NCI-H2107 (cell line): Measurements from ENCODE around the gene ACTA2.

Experiments
- DNase-seq: peaks from one replicate; lab custom pipeline; 2025; lab: John Stamatoyannopoulos, UW

The ACTA2 gene

DNA sequence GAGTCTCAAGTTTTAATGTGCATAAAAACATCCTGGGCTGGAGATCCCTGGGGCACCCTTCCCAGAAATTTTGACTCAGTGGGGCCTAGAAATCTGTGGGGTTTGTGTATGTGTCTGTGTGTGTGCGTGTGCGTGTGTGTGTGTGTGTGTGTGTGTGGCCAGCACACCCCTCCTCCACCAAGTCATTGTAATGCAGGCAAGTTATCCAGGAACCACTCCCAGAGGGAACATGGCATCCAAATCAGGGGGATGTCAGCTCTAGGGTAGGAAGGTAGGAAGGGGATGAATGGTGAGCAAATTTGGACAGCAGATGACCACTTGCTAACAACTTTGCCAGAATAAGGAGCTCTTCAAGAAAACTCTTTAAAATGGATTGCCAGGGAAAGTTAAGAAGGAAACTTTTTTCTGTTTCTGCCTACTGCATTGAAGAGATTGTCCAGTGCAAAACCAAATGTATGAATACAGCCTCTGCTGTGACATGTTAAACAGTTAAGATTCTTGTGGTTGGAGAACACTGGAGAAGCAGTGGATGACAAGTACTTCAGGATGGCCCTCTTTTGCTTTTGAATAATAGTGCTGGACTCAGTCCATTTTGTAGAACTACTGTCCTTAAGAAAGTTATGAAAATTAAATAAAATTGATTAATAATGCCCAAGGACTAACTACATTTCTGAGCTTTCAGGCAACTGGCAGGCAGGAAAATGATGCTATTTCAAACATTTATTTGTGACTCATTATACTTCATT, 60.2 kb downstream of the ACTA2 start:
- no peak for DNase-seq

DNA sequence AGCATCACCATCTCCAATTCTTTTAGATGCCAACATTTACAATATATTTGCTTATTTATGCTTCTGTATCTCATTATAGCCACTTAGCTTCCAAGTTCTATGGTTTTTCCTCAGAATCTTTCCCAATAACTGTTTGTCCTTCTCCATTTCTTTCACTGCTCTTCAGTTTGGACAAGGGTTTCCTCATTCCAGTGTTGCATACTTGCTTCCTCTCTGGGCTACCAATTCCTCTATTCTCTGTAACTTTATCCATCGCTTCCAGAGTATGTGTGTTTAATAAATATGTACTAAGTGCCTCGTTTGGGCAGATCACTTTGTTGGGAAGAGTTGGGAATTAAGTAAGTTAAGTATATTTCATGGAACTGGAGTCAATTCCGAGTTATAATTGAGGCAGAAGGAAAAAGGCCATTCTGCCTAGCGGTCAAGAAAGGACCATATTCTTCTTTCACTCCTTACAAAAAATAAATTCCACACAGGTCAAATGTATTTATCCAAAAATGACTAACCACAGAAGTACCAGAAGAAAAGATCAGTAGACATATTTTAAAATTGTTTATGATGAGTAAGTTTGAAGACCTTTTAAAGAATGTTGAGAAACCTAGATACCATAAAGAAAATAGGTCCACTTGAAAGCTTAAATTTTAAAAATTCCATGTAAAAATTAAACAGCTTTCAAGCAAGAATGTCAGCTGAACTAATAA, 61.7 kb downstream of the ACTA2 start:
- DNase-seq: no peak

DNA sequence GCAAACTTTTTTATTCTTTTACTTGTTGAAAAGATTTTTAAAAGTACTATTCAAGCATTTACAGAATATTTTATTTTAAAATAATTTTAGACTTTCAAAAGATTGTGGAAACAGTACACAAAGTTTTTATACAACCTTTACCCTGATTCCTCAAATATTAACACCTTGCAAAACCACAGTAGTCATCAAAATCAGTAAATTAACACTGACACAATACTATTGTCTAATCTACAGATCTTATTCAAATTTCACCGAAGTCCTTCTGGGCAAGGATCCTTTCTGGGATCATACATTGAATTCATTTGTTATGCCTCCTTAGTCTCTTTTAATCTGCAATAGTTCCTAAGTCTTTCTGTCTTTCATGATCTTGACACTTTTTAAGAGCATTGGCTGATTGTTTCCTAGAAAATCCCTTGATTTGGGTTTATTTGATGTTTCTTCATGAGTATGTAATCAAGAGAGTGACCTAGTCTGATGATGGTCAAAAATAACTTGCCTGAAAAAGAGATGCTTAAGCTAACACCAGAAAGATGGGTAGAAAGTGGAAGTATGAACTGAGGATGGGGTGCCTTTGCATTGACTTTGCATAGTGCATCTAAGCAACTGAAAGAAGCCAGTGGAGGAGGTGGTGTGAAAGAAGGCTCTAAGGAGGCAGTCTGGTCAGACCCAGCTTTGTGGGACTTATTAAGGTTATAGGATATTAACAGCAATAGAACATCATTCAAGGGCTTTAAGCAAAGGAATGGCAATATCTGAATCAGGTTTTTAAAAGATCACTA, 62.8 kb downstream of the ACTA2 start:
- DNase-seq: no peak

DNA sequence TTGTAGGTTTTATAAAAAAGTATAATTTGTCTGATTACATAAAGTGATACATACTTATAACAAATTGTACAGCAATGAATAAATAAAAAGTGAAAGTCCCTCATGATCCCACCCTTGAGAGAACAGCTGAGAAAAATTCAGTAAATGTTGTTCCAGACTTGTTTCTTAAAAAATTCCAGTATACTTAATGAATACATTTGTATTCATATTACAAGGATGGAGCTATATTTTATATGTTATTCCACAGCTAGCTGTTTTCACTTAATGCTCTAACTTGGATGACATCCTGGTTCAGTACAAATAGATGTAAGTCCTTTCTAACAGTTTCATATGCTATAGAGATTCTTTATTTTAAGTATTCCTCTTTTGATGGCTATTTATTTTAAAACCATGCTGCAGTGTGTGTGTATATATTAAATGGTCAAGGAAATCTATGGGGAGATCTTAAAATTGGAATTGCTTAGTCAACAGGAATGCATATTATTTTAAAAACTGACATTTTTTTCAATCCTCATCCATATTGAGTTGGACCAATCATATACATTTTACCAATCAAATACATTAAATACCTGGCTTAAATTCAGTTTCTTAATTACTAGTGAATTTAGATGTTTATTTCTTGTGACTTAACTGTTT, 63.6 kb downstream of the ACTA2 start:
- no peak for DNase-seq

DNA sequence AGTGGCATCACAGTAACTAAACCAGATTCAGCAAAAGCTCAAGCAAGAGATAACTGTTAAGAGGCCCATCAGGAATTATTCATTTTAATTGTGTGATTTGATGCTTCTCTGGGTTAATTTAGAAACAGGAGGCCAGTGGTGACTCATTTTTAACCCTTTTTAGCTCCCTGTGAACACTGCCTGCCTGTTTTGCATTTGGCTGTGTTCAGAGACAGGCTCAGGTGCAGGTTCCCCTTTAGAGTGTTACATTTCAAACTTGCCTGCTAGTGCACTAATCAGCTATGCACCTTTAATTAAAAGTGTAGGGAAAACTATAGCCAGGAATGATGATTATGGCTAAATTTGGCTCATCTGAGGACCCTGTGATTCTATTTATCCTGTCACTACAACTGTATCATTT, 66.0 kb downstream of the ACTA2 start:
- no peak for DNase-seq
